ENCODE measurements around the gene PCBD1.

The PCBD1 gene

DNA sequence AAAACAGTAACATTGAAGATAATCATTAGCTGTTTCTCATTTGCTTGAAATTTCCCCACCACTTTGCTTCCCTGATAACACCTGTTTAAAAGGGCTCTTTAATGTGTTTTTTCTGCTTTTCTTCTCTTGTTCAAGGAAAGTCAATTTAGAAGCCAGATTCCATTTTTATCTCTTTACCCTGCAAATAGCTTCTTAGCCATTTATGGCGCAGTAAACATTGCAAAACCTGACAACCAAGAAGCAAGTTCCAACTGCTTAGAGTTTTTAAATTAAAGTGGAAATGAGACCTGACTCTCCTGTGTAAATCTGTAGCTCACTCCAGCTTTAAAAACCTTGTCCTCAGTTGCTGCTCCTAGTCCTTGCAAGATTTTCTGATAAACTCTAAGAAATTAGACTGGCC lies 42.5 kb downstream of the PCBD1 start:
- Histone ChIP-seq H3K9ac (ENCODE audit: low read length in 2 of 2) (no peak overlapping the region), H3K4me1 (ENCODE audit: control insufficient read depth, insufficient read depth, low read length) (no peaks in the 10 kb centered on the region), H3K9me3 (ENCODE audit: control insufficient read depth in 2 of 2, low read length in 2 of 2) (no peaks in the 10 kb centered on the region), H3K36me3 (ENCODE audit: control insufficient read depth in 2 of 2, insufficient read depth in 2 of 2, low read length in 2 of 2) (peaks cover 5 to 10% of the 10 kb centered on the region in 2 donors), H3K4me3 (ENCODE audit: low read length in 2 of 2) (no peak overlapping the region), H3K27ac (ENCODE audit: low read length) (no peak overlapping the region), H3K27me3 (ENCODE audit: control insufficient read depth in 1 of 2, insufficient read depth in 2 of 2, low read length in 2 of 2) (no peaks in the 10 kb centered on the region)

DNA sequence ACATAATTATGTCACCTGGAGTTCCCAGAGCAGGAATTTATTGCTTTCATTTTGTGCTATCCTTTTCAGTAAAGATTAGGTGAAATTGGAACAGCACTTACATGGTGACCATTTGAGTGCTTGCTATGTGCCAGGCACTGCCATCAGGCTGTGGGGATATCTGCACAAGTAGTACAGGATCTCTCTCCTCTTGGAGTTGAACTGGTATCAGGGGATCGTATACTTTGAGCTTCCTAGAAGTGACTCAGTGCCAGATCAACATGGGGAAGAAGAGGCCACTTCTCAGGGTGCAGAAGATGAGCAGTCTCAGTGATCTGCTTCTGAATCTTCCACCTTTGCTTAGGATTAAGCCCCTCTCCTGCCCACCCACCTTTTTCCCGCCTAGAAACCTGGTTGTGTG lies 43.1 kb downstream of the PCBD1 start:
- no peak overlapping the region for H3K27ac ChIP-seq (ENCODE audit: low read length)
- peaks cover 5 to 10% of the 10 kb centered on the region in 2 donors for H3K36me3 ChIP-seq (ENCODE audit: control insufficient read depth in 2 of 2, insufficient read depth in 2 of 2, low read length in 2 of 2)
- no peak overlapping the region for H3K9ac ChIP-seq (ENCODE audit: low read length in 2 of 2)

DNA sequence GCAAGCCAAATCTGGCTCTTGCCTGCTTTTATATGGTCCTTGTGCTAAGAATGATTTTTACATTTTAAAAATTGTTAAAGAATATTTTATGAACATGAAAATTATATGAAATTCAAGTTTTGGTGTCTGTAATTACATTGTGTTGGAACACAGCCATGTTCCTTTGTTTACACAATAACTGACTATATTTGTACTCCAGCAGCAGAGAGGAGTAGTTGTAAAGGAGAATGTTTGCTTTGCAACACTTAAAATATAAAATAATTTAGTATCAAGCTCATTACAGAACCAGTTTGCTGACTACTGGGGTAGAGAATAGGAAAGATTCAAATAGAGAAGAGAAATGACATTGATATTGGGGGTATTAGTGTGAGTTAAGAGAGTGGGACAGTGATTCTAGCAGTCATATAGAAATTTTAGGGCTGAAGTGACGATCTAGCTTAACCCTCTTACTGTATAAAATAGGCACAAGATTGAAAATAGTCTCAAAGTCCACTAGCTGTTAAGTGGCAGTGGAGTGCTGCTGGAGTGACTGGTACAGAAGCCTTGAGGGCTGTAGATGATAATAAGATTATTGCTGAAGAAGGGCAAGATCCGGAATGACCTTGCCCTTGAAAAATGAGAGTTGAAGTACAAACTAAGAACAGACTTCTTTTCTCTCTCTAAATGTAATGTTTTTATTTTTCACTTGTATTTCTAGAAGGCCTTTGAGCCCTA lies 44.4 kb downstream of the PCBD1 start:
- Histone ChIP-seq H3K4me1 (ENCODE audit: control insufficient read depth, insufficient read depth, low read length) (no peaks in the 10 kb centered on the region), H3K9me3 (ENCODE audit: control insufficient read depth in 2 of 2, low read length in 2 of 2) (no peaks in the 10 kb centered on the region), H3K9ac (ENCODE audit: low read length in 2 of 2) (no peak overlapping the region), H3K36me3 (ENCODE audit: control insufficient read depth in 2 of 2, insufficient read depth in 2 of 2, low read length in 2 of 2) (peaks cover 5 to 10% of the 10 kb centered on the region in 2 donors), H3K27ac (ENCODE audit: low read length) (no peak overlapping the region), H3K4me3 (ENCODE audit: low read length in 2 of 2) (no peak overlapping the region), H3K27me3 (ENCODE audit: control insufficient read depth in 1 of 2, insufficient read depth in 2 of 2, low read length in 2 of 2) (no peaks in the 10 kb centered on the region)

More for the DNA sequence above, 43.1 kb downstream of the PCBD1 start:
- no peak overlapping the region for H3K4me3 ChIP-seq (ENCODE audit: low read length in 2 of 2)
- no peaks in the 10 kb centered on the region for H3K4me1 ChIP-seq (ENCODE audit: control insufficient read depth, insufficient read depth, low read length)
- no peaks in the 10 kb centered on the region for H3K27me3 ChIP-seq (ENCODE audit: control insufficient read depth in 1 of 2, insufficient read depth in 2 of 2, low read length in 2 of 2)
- H3K9me3 ChIP-seq (ENCODE audit: control insufficient read depth in 2 of 2, low read length in 2 of 2), result no peaks in the 10 kb centered on the region

DNA sequence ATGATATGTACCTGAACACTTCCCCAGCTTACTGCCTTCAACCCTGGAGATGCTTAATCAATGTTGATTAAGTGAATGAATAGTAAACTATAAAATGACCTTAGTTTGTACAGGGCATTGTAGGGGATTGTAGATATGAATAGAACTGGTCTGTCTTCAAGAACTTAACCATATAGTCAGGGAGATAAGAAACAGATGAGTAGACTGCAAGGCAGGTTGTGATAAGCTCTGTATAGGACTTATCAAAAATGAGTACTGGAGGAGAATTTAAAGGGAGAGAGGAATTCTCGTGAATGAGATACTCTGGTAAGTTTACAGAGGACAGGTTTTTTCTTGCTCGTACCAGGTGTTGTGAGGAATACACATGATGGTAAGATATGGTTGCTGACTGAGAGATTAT lies 45.0 kb downstream of the PCBD1 start:
- no peaks in the 10 kb centered on the region for H3K9me3 ChIP-seq (ENCODE audit: control insufficient read depth in 2 of 2, low read length in 2 of 2)
- no peaks in the 10 kb centered on the region for H3K27me3 ChIP-seq (ENCODE audit: control insufficient read depth in 1 of 2, insufficient read depth in 2 of 2, low read length in 2 of 2)
- no peaks in the 10 kb centered on the region for H3K4me1 ChIP-seq (ENCODE audit: control insufficient read depth, insufficient read depth, low read length)
- H3K27ac ChIP-seq (ENCODE audit: low read length), result no peak overlapping the region
- H3K4me3 ChIP-seq (ENCODE audit: low read length in 2 of 2), result no peak overlapping the region
- H3K36me3 ChIP-seq (ENCODE audit: control insufficient read depth in 2 of 2, insufficient read depth in 2 of 2, low read length in 2 of 2), result peaks cover 5 to 10% of the 10 kb centered on the region in 2 donors
- no peak overlapping the region for H3K9ac ChIP-seq (ENCODE audit: low read length in 2 of 2)

DNA sequence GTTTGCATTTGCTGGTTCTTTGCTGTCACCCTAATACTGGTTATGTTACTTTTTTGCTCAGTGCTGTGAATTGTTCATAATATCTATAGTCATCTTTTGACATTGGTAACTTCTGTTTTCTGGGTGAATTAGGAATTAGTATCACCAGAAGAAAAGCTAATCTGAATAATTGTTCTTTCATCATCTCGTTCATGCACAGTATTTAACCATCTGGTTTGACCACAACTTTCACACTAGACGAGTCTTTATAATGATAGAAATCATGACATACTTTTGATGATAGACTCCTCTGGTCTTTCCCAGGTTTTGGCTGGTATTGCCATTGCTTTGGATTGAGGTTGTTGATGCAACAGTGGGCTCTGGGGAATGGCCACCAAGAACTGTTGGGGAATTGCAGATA lies 47.5 kb downstream of the PCBD1 start:
- no peak overlapping the region for H3K9ac ChIP-seq (ENCODE audit: low read length in 2 of 2)
- H3K27ac ChIP-seq (ENCODE audit: low read length), result no peak overlapping the region
- H3K4me3 ChIP-seq (ENCODE audit: low read length in 2 of 2), result no peak overlapping the region
- H3K27me3 ChIP-seq (ENCODE audit: control insufficient read depth in 1 of 2, insufficient read depth in 2 of 2, low read length in 2 of 2), result no peaks in the 10 kb centered on the region
- peaks cover 5 to 7% of the 10 kb centered on the region in 2 donors for H3K36me3 ChIP-seq (ENCODE audit: control insufficient read depth in 2 of 2, insufficient read depth in 2 of 2, low read length in 2 of 2)
- no peaks in the 10 kb centered on the region for H3K9me3 ChIP-seq (ENCODE audit: control insufficient read depth in 2 of 2, low read length in 2 of 2)
- no peaks in the 10 kb centered on the region for H3K4me1 ChIP-seq (ENCODE audit: control insufficient read depth, insufficient read depth, low read length)

DNA sequence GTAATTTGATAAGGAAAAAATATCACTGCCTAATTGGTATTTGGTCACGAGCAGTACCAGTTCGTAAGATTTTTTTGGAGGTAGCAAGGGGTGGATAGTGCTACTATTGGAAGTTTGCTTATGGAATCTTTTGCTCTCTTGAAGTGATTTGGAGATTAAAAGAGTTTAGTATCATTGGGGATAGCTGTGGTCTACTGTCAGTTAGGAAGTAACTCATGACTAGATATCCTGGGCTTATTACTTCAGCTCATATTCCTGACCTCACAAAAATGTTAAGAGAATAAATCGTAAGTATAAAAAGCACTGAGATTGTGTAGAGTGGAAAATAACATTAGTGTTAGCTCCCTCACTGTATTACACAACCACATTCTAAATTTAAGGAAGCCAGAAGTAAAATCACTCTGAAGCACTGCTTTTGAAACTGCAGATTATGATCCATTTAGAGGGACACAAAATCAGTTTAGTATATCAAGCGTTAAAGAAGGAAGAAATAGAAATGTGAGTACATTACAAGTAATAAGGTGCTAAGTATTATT lies 50.0 kb downstream of the PCBD1 start:
- Histone ChIP-seq H3K4me1 (ENCODE audit: control insufficient read depth, insufficient read depth, low read length) (no peaks in the 10 kb centered on the region), H3K36me3 (ENCODE audit: control insufficient read depth in 2 of 2, insufficient read depth in 2 of 2, low read length in 2 of 2) (no peaks in the 10 kb centered on the region), H3K27me3 (ENCODE audit: control insufficient read depth in 1 of 2, insufficient read depth in 2 of 2, low read length in 2 of 2) (no peaks in the 10 kb centered on the region), H3K4me3 (ENCODE audit: low read length in 2 of 2) (no peak overlapping the region), H3K9me3 (ENCODE audit: control insufficient read depth in 2 of 2, low read length in 2 of 2) (no peaks in the 10 kb centered on the region), H3K27ac (ENCODE audit: low read length) (no peak overlapping the region), H3K9ac (ENCODE audit: low read length in 2 of 2) (no peak overlapping the region)

DNA sequence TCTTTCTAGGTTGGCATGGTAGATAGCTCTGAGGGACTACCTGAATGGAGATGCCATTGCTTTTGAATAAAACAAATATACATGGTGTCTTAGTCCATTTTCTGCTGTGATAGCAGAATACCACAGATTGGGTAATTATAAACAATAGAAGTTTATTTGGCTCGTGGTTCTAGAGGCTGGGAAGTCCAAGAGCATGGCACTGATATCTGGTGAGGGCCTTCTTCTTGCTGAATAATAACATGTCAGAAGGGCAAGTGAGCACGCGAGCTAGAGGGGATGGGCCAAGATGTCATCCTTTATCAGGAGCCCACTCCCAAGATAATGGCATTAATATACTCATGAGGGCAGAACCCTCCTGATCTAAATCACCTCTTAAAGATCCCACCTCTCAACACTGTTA lies 50.7 kb downstream of the PCBD1 start:
- H3K4me3 ChIP-seq (ENCODE audit: low read length in 2 of 2), result no peak overlapping the region
- no peak overlapping the region for H3K27ac ChIP-seq (ENCODE audit: low read length)
- H3K4me1 ChIP-seq (ENCODE audit: control insufficient read depth, insufficient read depth, low read length), result no peaks in the 10 kb centered on the region
- no peaks in the 10 kb centered on the region for H3K36me3 ChIP-seq (ENCODE audit: control insufficient read depth in 2 of 2, insufficient read depth in 2 of 2, low read length in 2 of 2)
- H3K9me3 ChIP-seq (ENCODE audit: control insufficient read depth in 2 of 2, low read length in 2 of 2), result no peaks in the 10 kb centered on the region
- H3K27me3 ChIP-seq (ENCODE audit: control insufficient read depth in 1 of 2, insufficient read depth in 2 of 2, low read length in 2 of 2), result no peaks in the 10 kb centered on the region
- no peak overlapping the region for H3K9ac ChIP-seq (ENCODE audit: low read length in 2 of 2)

DNA sequence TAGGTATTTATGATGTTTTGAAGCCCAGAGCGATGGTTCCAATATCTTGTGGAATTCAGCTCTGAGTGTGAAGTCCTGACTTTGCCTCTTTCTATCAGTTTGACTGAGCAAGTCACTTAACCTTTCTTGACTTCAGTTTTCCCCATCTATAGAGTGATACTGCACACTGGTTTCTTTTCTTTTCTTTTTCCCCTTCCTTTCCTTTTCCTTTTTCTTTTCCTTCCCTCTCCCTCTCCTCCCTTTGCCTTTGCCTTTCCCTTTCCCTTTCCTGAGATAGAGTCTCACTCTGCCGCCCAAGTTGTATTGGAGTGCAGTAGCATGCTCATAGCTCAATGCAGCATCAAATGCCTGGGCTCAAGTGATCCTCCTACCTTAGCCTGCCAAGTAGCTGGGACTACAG lies 52.0 kb downstream of the PCBD1 start:
- Histone ChIP-seq H3K27ac (ENCODE audit: low read length) (no peak overlapping the region), H3K4me3 (ENCODE audit: low read length in 2 of 2) (no peak overlapping the region), H3K9ac (ENCODE audit: low read length in 2 of 2) (no peak overlapping the region), H3K36me3 (ENCODE audit: control insufficient read depth in 2 of 2, insufficient read depth in 2 of 2, low read length in 2 of 2) (peaks cover 0 to under 1% of the 10 kb centered on the region in 2 donors), H3K27me3 (ENCODE audit: control insufficient read depth in 1 of 2, insufficient read depth in 2 of 2, low read length in 2 of 2) (no peaks in the 10 kb centered on the region), H3K4me1 (ENCODE audit: control insufficient read depth, insufficient read depth, low read length) (no peaks in the 10 kb centered on the region), H3K9me3 (ENCODE audit: control insufficient read depth in 2 of 2, low read length in 2 of 2) (no peaks in the 10 kb centered on the region)

DNA sequence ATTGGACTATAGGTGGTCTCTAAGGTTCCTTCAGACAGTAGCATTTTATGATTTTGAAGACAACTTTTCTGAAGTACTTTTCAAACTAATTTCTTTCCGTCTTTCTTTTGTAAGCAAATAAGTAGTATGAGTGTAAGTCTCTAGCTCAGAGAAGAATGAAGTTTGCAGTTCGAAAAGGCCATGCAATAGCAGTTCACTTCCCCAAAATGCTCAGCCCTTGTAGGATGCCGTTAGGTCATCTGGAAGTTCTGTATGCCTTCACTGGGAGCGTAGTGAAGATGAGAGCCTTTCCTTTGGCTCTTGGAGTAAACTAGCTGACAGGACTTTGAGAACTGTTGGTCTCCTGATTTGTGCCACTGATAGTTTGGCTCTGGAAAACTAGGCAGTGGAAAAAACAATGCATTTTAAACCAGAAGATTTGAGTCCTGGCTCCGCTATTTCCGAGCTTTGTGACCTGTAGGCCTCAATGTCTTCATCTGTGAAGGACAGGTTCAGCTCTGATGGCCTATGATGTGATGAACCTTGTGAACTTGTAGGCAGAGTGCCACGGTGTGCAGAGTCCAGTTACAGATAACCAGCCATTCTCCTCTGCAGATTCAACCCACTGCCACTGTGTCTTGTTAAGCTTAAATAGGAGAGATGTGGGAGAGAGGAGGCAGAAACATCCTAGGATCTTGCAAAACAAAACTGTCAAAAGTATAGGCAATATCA lies 53.8 kb downstream of the PCBD1 start:
- Histone ChIP-seq H3K36me3 (ENCODE audit: control insufficient read depth in 2 of 2, insufficient read depth in 2 of 2, low read length in 2 of 2) (peaks cover 0 to 2% of the 10 kb centered on the region in 2 donors), H3K27ac (ENCODE audit: low read length) (no peak overlapping the region), H3K9me3 (ENCODE audit: control insufficient read depth in 2 of 2, low read length in 2 of 2) (no peaks in the 10 kb centered on the region), H3K27me3 (ENCODE audit: control insufficient read depth in 1 of 2, insufficient read depth in 2 of 2, low read length in 2 of 2) (no peaks in the 10 kb centered on the region), H3K4me1 (ENCODE audit: control insufficient read depth, insufficient read depth, low read length) (no peaks in the 10 kb centered on the region), H3K9ac (ENCODE audit: low read length in 2 of 2) (no peak overlapping the region), H3K4me3 (ENCODE audit: low read length in 2 of 2) (no peak overlapping the region)

DNA sequence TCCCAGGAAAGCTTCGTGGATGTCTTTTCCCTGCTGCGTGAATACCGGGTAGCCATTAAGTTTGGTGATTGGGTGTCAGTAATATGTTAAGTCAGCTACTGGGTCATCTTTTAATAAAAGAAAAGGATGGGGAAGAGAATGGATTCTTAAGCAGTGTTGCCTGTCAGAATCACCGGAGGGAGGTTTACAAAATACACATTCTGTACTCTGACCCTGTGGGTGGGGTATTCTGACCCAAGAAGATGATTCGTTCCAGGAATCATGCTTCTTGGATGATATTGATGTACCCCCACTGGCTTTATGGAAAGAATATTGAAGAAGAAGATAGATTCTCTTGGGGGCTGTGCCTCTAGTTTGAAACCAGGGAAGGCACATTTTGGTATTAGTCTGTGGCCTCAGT lies 54.3 kb downstream of the PCBD1 start:
- Histone ChIP-seq H3K27me3 (ENCODE audit: control insufficient read depth in 1 of 2, insufficient read depth in 2 of 2, low read length in 2 of 2) (no peaks in the 10 kb centered on the region), H3K27ac (ENCODE audit: low read length) (no peak overlapping the region), H3K4me3 (ENCODE audit: low read length in 2 of 2) (no peak overlapping the region), H3K9ac (ENCODE audit: low read length in 2 of 2) (no peak overlapping the region), H3K4me1 (ENCODE audit: control insufficient read depth, insufficient read depth, low read length) (no peaks in the 10 kb centered on the region), H3K9me3 (ENCODE audit: control insufficient read depth in 2 of 2, low read length in 2 of 2) (no peaks in the 10 kb centered on the region), H3K36me3 (ENCODE audit: control insufficient read depth in 2 of 2, insufficient read depth in 2 of 2, low read length in 2 of 2) (peaks cover 0 to 2% of the 10 kb centered on the region in 2 donors)

DNA sequence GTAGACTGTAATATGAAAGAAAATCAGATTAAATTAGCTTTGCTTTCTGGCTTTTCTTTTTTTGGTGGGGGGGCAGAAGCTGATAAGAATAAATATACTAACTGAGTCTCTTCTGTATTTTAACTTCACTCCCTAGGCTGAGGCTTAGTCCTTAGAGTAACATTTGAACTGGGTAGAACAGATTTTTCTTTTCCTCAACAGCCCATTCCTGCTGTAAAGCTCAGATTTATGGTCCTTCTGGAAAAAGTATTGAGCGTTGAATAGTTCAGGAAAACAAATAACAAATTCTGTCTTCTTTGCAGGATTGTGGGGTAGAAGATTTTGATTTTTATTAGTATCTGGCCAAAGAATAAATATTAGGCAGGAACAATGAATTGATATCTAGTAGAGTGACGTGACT lies 54.8 kb downstream of the PCBD1 start:
- no peaks in the 10 kb centered on the region for H3K9me3 ChIP-seq (ENCODE audit: control insufficient read depth in 2 of 2, low read length in 2 of 2)
- no peak overlapping the region for H3K9ac ChIP-seq (ENCODE audit: low read length in 2 of 2)
- H3K27ac ChIP-seq (ENCODE audit: low read length), result no peak overlapping the region
- no peaks in the 10 kb centered on the region for H3K4me1 ChIP-seq (ENCODE audit: control insufficient read depth, insufficient read depth, low read length)
- H3K4me3 ChIP-seq (ENCODE audit: low read length in 2 of 2), result no peak overlapping the region
- H3K27me3 ChIP-seq (ENCODE audit: control insufficient read depth in 1 of 2, insufficient read depth in 2 of 2, low read length in 2 of 2), result no peaks in the 10 kb centered on the region
- H3K36me3 ChIP-seq (ENCODE audit: control insufficient read depth in 2 of 2, insufficient read depth in 2 of 2, low read length in 2 of 2), result peaks cover 0 to 2% of the 10 kb centered on the region in 2 donors
